NCI-H82 treated with DMSO at 0.1 percent for 48 hours (cell line): ENCODE data around the gene NSUN5.
"Not testable (repeated sequence)": the region's sequence is repeated elsewhere in the genome, so short reads cannot be mapped to it uniquely, and the experiment has no call there.

Experiments
- DNase-seq: peaks from one replicate; lab custom pipeline; 2025; ENCODE audit not compliant: unreplicated experiment; lab: John Stamatoyannopoulos, UW

Gene NSUN5

GRCh38 chr7:73297235-73297634 lies 11.4 kb downstream of the NSUN5 start:
- not testable (repeated sequence) for DNase-seq

GRCh38 chr7:73277210-73277609 lies 31.4 kb downstream of the NSUN5 start:
- not testable (repeated sequence) for DNase-seq

DNA sequence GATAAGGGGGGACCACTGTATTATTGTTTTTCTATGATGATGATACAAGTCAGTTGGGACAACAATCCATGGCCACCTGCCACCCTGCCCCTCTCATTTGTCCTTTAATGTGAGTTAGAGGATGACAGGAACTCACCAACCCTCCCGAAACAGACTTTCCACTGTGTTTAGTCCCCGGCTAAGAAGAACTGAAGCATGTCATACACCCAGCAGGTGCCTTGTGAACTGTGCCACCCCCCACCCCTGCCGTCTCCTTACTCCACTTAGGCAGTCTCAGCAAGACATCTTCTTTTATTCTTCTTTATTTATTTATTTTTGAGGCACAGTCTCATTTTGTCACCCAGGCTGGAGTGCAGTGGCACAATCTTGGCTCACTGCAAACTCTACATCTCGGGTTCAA lies 40.8 kb downstream of the NSUN5 start:
- DNase-seq: not testable (repeated sequence)

DNA sequence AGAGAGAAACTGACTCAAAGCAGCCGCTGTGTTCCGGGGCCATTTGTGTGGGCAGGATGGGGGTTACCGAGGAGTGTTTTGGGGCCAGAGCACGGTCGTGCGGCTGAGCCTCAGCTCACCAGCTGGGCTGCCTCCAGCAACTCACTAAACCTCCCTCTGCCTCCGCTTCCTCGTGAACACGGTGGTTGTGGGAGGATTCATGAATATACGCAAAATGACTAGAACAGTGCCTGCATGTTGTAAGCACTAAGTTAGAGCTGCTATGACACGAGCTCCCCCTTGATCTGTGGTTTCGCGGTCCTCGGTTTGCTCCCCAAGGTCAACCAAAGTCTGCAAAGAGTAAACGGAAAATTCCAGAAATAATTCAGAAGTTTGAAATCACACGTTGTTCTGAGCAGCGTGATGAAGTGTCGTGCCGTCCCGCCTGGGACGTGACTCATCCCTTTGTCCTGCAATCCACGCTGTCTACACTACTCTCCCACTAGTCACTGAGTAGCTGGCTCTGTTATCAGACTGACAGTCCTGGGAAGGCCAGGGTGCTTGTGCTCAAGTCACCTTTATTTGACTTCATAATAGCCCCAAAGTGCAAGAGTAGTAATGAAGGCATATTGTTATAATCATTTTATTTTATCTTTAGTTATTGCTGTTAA lies 41.8 kb downstream of the NSUN5 start:
- not testable (repeated sequence) for DNase-seq

DNA sequence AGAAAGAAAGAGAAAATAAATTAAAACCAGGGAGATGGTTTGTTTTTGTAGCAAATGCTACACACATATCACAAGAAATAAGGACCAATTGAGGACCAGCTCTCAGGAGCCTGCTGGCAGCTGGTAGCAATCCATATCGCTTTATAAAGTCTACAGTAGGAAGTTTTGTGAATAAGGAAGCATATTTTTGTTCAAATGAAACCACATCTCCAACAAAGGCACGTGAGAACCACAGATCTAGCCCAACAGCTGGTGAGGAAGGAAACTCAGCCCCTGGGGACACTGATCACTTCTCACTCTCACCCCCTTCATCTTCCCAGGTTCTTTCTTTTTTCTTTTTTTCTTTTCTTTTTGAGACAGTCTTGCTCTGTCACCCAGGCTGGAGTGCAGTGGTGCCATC lies 46.2 kb downstream of the NSUN5 start:
- not testable (repeated sequence) for DNase-seq
